Activated CD4-positive, alpha-beta T cell treated with anti-CD3 and anti-CD28 coated beads, Interleukin-2, amount 50 U/mL, for 24 hours (primary cell): ENCODE measurements around the gene EEF1AKMT1.
"Not testable (repeated sequence)": the region's sequence is repeated elsewhere in the genome, so short reads cannot be mapped to it uniquely, and the experiment has no call there.

Source experiments
- DNase-seq, 2 donors: peaks; one replicate each; pipeline ENCODE4 v3.0.0-alpha.2; 2020; ENCODE audit warnings: low read depth in 1 of 2, low spot score in 1 of 2

Gene EEF1AKMT1

GRCh38 chr13:20700288-20700687 lies 73.5 kb downstream of the EEF1AKMT1 start:
- DNase-seq = no peak

- no peak for DNase-seq
These were observed 74.0 kb downstream of the EEF1AKMT1 start for GRCh38 chr13:20699715-20700114.

- DNase-seq = no peak
These were observed 77.7 kb downstream of the EEF1AKMT1 start for GRCh38 chr13:20696073-20696472.

DNA sequence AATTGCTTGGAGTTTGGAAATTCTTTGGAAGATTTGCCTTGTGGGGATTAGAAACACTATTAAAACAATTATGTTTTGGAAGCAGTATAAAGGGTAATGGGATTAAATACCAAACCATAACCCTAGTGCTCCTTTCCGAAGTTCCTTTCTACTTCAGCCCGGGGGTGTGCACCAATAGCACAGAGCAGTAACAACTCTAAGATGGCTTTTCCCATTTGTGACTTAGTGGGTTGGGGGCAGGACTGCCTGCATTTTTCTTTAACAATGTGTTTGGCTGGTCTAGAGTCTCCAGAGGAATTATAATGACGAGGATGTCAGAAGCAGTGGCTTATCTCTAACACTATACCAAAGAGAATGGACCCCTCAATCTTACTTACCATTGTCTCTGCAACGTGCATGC lies 82.1 kb downstream of the EEF1AKMT1 start:
- no peak for DNase-seq

DNA sequence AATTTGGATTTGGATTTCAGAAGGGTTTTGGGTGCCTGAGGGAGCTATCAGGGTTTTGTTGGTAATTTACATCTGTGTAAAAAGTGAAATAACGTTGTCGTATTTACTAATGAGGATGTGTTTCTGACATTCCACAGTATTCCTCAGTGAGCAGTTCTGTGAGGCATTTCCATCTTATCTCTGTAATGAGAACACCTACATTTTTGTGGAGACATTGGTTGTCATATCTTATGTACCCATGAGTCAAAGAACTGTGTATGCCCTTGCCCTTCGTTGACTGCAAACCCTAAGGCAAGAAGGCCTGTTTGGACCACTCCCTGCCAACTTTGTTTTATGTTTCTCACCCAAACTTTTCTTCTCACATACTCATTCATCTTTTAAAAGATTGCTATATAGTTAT lies 84.5 kb downstream of the EEF1AKMT1 start:
- DNase-seq = no peak

DNA sequence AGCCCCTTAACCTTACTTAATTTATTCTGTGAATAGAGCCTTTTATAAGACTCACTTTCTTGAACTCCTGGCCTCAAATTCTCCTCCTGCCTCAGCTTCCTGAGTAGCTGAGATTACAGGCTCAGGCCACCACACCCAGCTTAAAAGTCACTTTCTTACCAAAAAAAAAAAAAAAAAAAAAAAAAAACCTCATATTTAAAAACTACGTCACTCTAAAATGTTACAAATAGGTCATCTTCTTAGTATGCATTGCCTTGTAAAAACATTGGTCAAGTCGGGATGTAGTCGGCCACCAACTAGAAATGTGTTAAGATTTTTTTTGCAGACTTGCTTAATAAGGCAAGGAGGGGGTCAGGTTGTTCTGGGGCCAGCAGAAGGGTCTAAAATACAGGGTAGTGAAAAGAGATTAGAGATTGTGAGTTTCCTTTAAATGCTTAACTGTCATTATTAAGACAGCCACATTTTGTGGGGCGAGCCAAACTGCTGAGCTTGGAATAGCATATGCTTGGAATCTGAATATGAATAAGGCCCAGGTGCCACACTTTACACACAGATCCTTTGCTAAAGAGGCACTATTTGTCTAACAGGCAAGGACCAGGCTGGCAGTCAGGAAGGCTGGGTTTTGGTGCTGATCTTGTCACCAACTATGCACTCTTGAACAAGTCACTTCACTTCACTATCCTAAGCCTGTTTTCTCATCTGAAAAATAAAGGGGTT lies 86.7 kb downstream of the EEF1AKMT1 start:
- no peak for DNase-seq

GRCh38 chr13:20686167-20686566 lies 87.6 kb downstream of the EEF1AKMT1 start:
- no peak for DNase-seq

- no peak for DNase-seq
These were observed 88.7 kb downstream of the EEF1AKMT1 start for GRCh38 chr13:20685092-20685491.

GRCh38 chr13:20684546-20684945 lies 89.2 kb downstream of the EEF1AKMT1 start:
- no peak for DNase-seq

DNA sequence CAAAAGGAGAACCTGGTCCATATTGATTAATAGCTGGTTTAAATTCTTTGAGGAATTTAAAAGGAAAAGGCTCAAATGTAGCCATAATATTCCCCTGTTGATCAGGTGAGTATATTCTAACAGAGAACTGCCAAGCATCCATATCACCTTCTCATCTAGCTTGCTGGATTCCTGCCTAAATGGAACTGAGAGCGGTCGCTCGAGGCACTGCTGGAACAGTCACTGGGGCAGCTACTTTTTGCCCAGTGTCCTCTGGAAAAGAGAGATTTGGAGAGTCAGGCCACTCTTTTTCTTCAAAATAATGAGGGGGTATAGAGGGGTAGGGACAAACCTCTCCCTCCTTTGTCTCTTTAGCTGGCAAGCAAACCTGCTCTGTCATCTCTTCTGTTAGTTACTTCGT lies 89.7 kb downstream of the EEF1AKMT1 start:
- no peak for DNase-seq

DNA sequence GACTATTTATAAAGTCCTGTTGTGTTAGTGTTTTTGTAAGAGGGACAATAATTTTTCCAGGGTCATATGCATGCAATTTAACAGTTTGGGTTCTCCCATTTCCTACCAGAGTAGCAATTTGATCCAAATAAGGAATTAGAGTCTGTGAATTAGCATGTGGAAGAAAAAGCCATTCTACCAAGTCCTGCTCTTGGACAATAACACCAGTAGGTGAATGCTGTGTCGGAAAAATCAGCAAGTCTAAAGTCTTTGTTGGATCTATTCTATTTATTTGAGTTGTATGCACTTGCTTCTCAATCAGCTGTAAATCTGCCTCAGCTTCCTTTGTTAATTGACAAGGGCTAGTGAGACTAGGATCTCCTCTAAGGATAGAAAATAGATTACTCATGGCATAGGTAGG lies 91.7 kb downstream of the EEF1AKMT1 start:
- DNase-seq = no peak

DNA sequence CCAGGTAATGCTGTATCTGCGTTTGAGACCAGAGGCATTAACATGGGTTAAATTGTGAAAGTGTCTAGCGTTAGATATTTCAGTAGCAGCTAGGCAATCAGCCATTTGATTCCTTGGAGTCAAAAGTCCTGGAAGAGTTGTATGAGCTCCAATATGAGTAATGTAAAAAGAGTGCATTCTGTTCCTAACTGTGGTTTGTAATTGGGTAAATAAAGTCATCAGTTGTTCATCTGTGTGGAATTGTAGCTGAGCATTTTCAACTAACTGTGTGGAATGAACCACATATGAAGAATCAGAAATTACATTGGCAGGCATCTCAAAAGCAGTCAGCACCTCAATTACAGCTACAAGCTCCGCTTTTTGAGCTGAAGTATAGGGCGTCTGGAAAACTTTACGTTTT lies 92.3 kb downstream of the EEF1AKMT1 start:
- not testable (repeated sequence) for DNase-seq

GRCh38 chr13:20680416-20681080 lies 93.2 kb downstream of the EEF1AKMT1 start:
- no peak for DNase-seq

GRCh38 chr13:20679879-20680278 lies 93.9 kb downstream of the EEF1AKMT1 start:
- DNase-seq = no peak
